ENCODE measurements around the gene OR12D3. TPM values are rescaled to one million over a fixed set of nuclear protein-coding genes. Genes with fewer than 3 reads are reported as not detected.
"Not testable (repeated sequence)": the region's sequence is repeated elsewhere in the genome, so short reads cannot be mapped to it uniquely, and the experiment has no call there.

OR12D3 gene
- total and polyA plus RNA-seq, 2 experiments from 2014 or later: not detected

DNA sequence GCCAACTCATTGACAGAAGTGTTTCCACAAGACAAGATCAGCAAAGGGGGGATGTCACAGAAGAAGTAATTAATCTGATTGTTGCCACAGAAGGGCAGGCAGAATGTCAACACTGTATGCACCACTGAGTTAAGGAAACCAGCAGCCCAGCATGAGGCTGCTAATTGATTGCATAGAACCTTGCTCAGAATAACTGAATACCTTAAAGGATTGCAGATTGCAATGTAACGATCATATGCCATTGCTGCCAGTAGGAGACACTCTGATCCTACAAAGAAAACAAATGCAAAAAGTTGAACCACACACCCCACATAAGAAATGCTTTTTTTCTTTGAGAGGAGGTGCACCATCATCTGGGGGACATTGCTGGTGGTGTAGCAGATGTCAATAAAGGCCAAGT lies 19.5 kb downstream of the OR12D3 start:
- TF ChIP-seq, protein P1, sequence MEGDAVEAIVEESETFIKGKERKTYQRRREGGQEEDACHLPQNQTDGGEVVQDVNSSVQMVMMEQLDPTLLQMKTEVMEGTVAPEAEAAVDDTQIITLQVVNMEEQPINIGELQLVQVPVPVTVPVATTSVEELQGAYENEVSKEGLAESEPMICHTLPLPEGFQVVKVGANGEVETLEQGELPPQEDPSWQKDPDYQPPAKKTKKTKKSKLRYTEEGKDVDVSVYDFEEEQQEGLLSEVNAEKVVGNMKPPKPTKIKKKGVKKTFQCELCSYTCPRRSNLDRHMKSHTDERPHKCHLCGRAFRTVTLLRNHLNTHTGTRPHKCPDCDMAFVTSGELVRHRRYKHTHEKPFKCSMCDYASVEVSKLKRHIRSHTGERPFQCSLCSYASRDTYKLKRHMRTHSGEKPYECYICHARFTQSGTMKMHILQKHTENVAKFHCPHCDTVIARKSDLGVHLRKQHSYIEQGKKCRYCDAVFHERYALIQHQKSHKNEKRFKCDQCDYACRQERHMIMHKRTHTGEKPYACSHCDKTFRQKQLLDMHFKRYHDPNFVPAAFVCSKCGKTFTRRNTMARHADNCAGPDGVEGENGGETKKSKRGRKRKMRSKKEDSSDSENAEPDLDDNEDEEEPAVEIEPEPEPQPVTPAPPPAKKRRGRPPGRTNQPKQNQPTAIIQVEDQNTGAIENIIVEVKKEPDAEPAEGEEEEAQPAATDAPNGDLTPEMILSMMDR (IDR thresholded peaks at IDR 0.05; ENCODE audit: low read depth, low read length): no peak
- DNase-seq (ENCODE audit: low read depth in 1 of 2, low spot score in 1 of 2): no peak
- H3K4me3 ChIP-seq: no peak overlapping the region
- H3K4me1 ChIP-seq (ENCODE audit: low read depth): no peaks in the 10 kb centered on the region
- no peak overlapping the region for H3K27ac ChIP-seq
- H3K27me3 ChIP-seq: no peaks in the 10 kb centered on the region
- no peaks in the 10 kb centered on the region for H3K36me3 ChIP-seq
- H3K9me3 ChIP-seq (ENCODE audit: low read depth): no peaks in the 10 kb centered on the region

DNA sequence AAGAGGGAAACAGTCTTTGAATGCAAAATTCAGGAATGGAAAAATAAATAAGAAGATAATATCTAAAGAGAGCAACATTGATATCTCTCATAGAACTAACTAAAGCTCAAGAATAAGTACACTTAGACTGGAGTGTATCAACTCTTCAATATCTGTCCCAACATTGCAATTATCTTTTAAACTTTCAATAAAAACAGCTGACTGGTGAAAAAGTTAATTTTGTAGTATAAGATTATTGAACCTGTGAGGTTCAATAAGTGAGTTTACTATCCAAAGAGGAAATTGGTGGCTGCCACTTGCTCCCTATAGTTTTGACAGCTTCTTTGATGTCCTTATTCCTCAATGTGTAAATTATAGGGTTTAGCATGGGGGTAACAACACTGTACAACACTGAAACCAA lies 20.1 kb downstream of the OR12D3 start:
- Histone ChIP-seq H3K4me1 (ENCODE audit: low read depth) (no peaks in the 10 kb centered on the region), H3K27me3 (no peaks in the 10 kb centered on the region), H3K36me3 (no peaks in the 10 kb centered on the region), H3K9me3 (ENCODE audit: low read depth) (no peaks in the 10 kb centered on the region), H3K4me3 (no peak overlapping the region), H3K27ac (no peak overlapping the region)
- TF ChIP-seq, protein P1 (IDR thresholded peaks at IDR 0.05; ENCODE audit: low read depth, low read length): no peak
- no peak for DNase-seq (ENCODE audit: low read depth in 1 of 2, low spot score in 1 of 2)

DNA sequence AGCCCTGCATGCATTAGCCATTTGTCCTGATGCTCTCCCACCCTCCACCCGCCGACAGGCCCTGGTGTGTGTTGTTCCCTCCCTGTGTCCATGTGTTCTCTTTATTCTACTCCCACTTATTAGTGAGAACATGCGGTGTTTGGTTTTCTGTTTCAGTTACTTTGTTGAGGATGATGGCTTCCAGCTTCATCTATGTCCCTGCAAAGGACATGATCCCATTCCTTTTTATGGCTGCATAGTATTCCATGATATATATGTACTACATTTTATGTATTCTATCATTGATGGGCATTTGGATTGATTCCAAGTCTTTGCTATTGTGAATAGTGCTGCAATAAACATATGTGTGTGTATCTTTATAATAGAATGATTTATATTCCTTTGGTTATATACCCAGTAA lies 25.7 kb downstream of the OR12D3 start:
- not testable (repeated sequence) for H3K27me3 ChIP-seq; H3K27ac ChIP-seq; H3K4me1 ChIP-seq (ENCODE audit: low read depth); H3K9me3 ChIP-seq (ENCODE audit: low read depth); H3K36me3 ChIP-seq; H3K4me3 ChIP-seq; DNase-seq (ENCODE audit: low read depth in 1 of 2, low spot score in 1 of 2)

DNA sequence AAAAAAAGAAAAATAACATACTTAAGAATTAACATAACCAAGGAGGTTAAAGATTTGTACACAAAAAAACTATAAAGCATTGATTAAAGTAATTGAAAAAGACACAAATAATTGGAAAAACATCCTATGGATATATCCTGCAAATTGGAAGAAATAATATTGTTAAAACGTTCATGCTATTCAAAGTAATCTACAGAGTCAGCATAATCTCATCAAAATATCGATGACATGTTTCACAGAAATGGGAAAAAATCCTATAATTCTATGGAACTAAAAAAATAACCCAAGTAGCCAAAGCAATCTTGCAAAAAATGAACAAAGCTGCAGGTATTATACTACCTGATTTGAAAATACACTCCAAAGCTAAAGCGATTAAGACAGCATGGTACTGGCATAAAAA lies 29.7 kb downstream of the OR12D3 start:
- H3K4me1 ChIP-seq (ENCODE audit: low read depth): no peaks in the 10 kb centered on the region
- H3K27me3 ChIP-seq: no peaks in the 10 kb centered on the region
- H3K9me3 ChIP-seq (ENCODE audit: low read depth): no peaks in the 10 kb centered on the region
- H3K27ac ChIP-seq: no peak overlapping the region
- no peaks in the 10 kb centered on the region for H3K36me3 ChIP-seq
- TF ChIP-seq, protein P1 (IDR thresholded peaks at IDR 0.05; ENCODE audit: low read depth, low read length): no peak
- DNase-seq (ENCODE audit: low read depth in 1 of 2, low spot score in 1 of 2): no peak
- no peak overlapping the region for H3K4me3 ChIP-seq

- DNase-seq (ENCODE audit: low read depth in 1 of 2, low spot score in 1 of 2): no peak
- Histone ChIP-seq H3K27ac (no peak overlapping the region), H3K36me3 (no peaks in the 10 kb centered on the region), H3K4me1 (ENCODE audit: low read depth) (no peaks in the 10 kb centered on the region), H3K4me3 (no peak overlapping the region), H3K9me3 (ENCODE audit: low read depth) (no peaks in the 10 kb centered on the region), H3K27me3 (no peaks in the 10 kb centered on the region)
- TF ChIP-seq, protein P1 (IDR thresholded peaks at IDR 0.05; ENCODE audit: low read depth, low read length): no peak
These were observed 38.8 kb downstream of the OR12D3 start for GRCh38 chr6:29336269-29336668.

GRCh38 chr6:29332676-29333075 lies 42.4 kb downstream of the OR12D3 start:
- no peaks in the 10 kb centered on the region for H3K9me3 ChIP-seq (ENCODE audit: low read depth)
- no peaks in the 10 kb centered on the region for H3K27me3 ChIP-seq
- H3K27ac ChIP-seq: no peak overlapping the region
- no peaks in the 10 kb centered on the region for H3K36me3 ChIP-seq
- H3K4me1 ChIP-seq (ENCODE audit: low read depth): no peaks in the 10 kb centered on the region
- H3K4me3 ChIP-seq: no peak overlapping the region
- TF ChIP-seq, protein P1 (IDR thresholded peaks at IDR 0.05; ENCODE audit: low read depth, low read length): no peak
- DNase-seq (ENCODE audit: low read depth in 1 of 2, low spot score in 1 of 2): no peak
